WTC11 (cell line): Measurements from ENCODE around the gene LRRC66. TPM values are rescaled to one million over a fixed set of nuclear protein-coding genes. Genes with fewer than 3 reads are reported as not detected.

Experiments
- ATAC-seq: fragments of 200-7000 bp; cut with Tn5 transposase; 2 replicates; pipeline ENCODE4 v1.10.0; 2021; ENCODE audit warnings: mild to moderate bottlenecking, moderate library complexity
- CTCF ChIA-PET: fragments of 300-600 bp; sonication (Branson Sonifier 250); formaldehyde crosslinking; loops from one replicate; lab custom pipeline; 2021; ENCODE audit warnings: antibody characterized with exemption; lab: Charles Lee
- POLR2A ChIA-PET: fragments of 350-600 bp; sonication (Branson Sonifier 250); formaldehyde crosslinking; loops from one replicate; lab custom pipeline; 2021; ENCODE audit warnings: antibody characterized with exemption; lab: Charles Lee
- DNase-seq: peaks from one replicate; pipeline ENCODE4 v3.0.0; 2021; ENCODE audit warnings: low spot score
- H3K27ac Mint-ChIP-seq: 2 replicates; pipeline ENCODE4 v1.8.0; 2021; ENCODE audit warnings: mixed read lengths
- H3K27me3 Mint-ChIP-seq: 2 replicates; pipeline ENCODE4 v1.8.0; 2021; ENCODE audit warnings: low read depth, mild to moderate bottlenecking, moderate library complexity, mixed read lengths
- H3K36me3 Mint-ChIP-seq: 2 replicates; pipeline ENCODE4 v1.8.0; 2021; ENCODE audit warnings: mixed read lengths
- H3K4me1 Mint-ChIP-seq: 2 replicates; pipeline ENCODE4 v1.8.0; 2022; ENCODE audit warnings: mixed read lengths
- H3K4me3 Mint-ChIP-seq: 2 replicates; pipeline ENCODE4 v1.8.0; 2021; ENCODE audit warnings: mild to moderate bottlenecking, moderate library complexity, mixed read lengths
- H3K9me3 Mint-ChIP-seq: 2 replicates; pipeline ENCODE4 v1.8.0; 2021; ENCODE audit warnings: mixed read lengths
- CREM ChIP-seq: sonication (generic); formaldehyde crosslinking; IDR thresholded peaks from 2 replicates; pipeline ENCODE4 v1.8.1; 2022; ENCODE audit warnings: mild to moderate bottlenecking, missing genetic modification reagents, moderate library complexity
- GRHL2 ChIP-seq: fragments of 250-450 bp; sonication (Bioruptor Pico); IDR thresholded peaks from 2 replicates; pipeline ENCODE4 v1.8.0; 2022; ENCODE audit warnings: mild to moderate bottlenecking, moderate library complexity; ENCODE audit not compliant: insufficient replicate concordance, severe bottlenecking
- GTF2I ChIP-seq: fragments of 250-450 bp; sonication (Bioruptor Pico); conservative IDR thresholded peaks from 2 replicates; pipeline ENCODE4 v1.4.0; 2021; ENCODE audit warnings: mild to moderate bottlenecking
- total RNA-seq: library from RNA; stranded (reverse); gene quantifications from 3 replicates; pipeline ENCODE4 v1.2.3, GENCODE V29; 2021
- TF ChIP-seq, protein P1 (sequence below): sonication (generic); formaldehyde crosslinking; IDR thresholded peaks from 2 replicates; pipeline ENCODE4 v1.8.0; 2022; ENCODE audit warnings: mild to moderate bottlenecking, missing genetic modification reagents
- TF ChIP-seq, protein P2 (sequence below): sonication (generic); formaldehyde crosslinking; IDR thresholded peaks from 2 replicates; pipeline ENCODE4 v1.8.0; 2023; ENCODE audit warnings: missing genetic modification reagents
- TF ChIP-seq, protein P3 (sequence below): sonication (generic); formaldehyde crosslinking; IDR thresholded peaks from 2 replicates; pipeline ENCODE4 v1.8.1; 2023; ENCODE audit warnings: mild to moderate bottlenecking, missing genetic modification reagents, borderline replicate concordance
- TF ChIP-seq, protein P4 (sequence below): fragments of 250-450 bp; sonication (Bioruptor Pico); conservative IDR thresholded peaks from 2 replicates; pipeline ENCODE4 v1.9.0; 2021; ENCODE audit warnings: mild to moderate bottlenecking
- TF ChIP-seq, protein P5 (sequence below): fragments of 250-450 bp; sonication (Bioruptor Pico); IDR thresholded peaks from 2 replicates; pipeline ENCODE4 v1.9.0; 2021; ENCODE audit warnings: mild to moderate bottlenecking, borderline replicate concordance
- TF ChIP-seq, protein P6 (sequence below): sonication (generic); formaldehyde crosslinking; conservative IDR thresholded peaks from 2 replicates; pipeline ENCODE4 v1.8.1; 2022; ENCODE audit warnings: mild to moderate bottlenecking, missing genetic modification reagents

The LRRC66 gene
- total RNA-seq, 1 experiment from 2014 or later, result not detected

DNA sequence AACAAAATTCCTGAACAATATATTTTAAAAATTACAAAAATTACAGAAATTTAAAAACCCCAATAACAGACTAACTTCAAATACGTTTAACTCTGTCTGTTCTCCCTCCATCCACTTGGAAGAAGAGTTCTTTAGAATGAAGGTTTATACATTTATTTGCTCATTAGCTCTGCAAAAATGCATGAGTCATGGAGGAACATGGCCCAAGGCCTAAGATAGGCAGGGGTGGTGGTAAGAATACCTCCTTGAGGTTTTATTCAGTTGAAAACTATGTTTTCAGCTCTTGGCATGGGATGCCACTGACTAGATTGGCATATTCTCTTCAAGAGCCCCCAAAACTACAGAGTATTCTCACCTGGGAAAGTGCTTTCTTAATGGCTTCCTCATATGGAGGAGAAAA, 8.8 kb upstream of the LRRC66 start:
- ATAC-seq, result no peak
- Mint-ChIP-seq H3K27me3 (no peaks in the 10 kb centered on the region), H3K27ac (no peak overlapping the region), H3K4me3 (no peak overlapping the region), H3K9me3 (no peaks in the 10 kb centered on the region), H3K4me1 (no peaks in the 10 kb centered on the region), H3K36me3 (peaks cover 51% of the 10 kb centered on the region)
- DNase-seq, result no peak
- no peak for TF ChIP-seq CREM (CRISPR knock-in tag)
- TF ChIP-seq, protein P1, sequence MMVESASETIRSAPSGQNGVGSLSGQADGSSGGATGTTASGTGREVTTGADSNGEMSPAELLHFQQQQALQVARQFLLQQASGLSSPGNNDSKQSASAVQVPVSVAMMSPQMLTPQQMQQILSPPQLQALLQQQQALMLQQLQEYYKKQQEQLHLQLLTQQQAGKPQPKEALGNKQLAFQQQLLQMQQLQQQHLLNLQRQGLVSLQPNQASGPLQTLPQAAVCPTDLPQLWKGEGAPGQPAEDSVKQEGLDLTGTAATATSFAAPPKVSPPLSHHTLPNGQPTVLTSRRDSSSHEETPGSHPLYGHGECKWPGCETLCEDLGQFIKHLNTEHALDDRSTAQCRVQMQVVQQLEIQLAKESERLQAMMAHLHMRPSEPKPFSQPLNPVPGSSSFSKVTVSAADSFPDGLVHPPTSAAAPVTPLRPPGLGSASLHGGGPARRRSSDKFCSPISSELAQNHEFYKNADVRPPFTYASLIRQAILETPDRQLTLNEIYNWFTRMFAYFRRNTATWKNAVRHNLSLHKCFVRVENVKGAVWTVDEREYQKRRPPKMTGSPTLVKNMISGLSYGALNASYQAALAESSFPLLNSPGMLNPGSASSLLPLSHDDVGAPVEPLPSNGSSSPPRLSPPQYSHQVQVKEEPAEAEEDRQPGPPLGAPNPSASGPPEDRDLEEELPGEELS (CRISPR knock-in tag), result no peak
- TF ChIP-seq, all 79 proteins: peak for 0
- ChIA-PET POLR2A (no interaction called here), CTCF (interaction anchor here (1.2 kb wide), 1 partner anchor 9 kb away, joined by 3 read pairs; the partner anchor contains the start of gene SGCB)

DNA sequence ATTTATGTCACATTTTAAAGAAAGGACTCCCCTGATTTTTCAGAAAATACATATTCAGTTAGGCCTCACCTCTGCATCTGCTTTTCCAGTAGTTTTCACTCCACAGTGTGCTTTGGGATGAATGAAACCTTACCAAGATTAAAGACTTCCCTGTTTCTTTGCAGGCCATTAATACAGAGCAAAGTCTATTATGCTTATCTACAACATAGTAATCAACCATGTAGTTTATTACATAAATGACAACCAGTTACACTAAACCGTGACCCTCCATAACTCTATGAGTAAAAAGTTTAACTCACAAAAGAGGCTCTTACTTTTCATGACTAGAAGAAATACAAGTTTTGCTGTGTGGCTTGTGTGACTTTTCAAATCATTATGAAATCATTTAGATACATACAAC, 2.3 kb downstream of the LRRC66 start:
- H3K9me3 Mint-ChIP-seq, result no peaks in the 10 kb centered on the region
- H3K27me3 Mint-ChIP-seq, result no peaks in the 10 kb centered on the region
- DNase-seq, result no peak
- ATAC-seq, result no peak
- no peak overlapping the region for H3K27ac Mint-ChIP-seq
- H3K4me1 Mint-ChIP-seq, result peaks cover 7% of the 10 kb centered on the region; the same call in 1 of the 2 replicates
- TF ChIP-seq, protein P2, sequence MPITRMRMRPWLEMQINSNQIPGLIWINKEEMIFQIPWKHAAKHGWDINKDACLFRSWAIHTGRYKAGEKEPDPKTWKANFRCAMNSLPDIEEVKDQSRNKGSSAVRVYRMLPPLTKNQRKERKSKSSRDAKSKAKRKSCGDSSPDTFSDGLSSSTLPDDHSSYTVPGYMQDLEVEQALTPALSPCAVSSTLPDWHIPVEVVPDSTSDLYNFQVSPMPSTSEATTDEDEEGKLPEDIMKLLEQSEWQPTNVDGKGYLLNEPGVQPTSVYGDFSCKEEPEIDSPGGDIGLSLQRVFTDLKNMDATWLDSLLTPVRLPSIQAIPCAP (CRISPR knock-in tag), result no peak
- TF ChIP-seq, protein P3, sequence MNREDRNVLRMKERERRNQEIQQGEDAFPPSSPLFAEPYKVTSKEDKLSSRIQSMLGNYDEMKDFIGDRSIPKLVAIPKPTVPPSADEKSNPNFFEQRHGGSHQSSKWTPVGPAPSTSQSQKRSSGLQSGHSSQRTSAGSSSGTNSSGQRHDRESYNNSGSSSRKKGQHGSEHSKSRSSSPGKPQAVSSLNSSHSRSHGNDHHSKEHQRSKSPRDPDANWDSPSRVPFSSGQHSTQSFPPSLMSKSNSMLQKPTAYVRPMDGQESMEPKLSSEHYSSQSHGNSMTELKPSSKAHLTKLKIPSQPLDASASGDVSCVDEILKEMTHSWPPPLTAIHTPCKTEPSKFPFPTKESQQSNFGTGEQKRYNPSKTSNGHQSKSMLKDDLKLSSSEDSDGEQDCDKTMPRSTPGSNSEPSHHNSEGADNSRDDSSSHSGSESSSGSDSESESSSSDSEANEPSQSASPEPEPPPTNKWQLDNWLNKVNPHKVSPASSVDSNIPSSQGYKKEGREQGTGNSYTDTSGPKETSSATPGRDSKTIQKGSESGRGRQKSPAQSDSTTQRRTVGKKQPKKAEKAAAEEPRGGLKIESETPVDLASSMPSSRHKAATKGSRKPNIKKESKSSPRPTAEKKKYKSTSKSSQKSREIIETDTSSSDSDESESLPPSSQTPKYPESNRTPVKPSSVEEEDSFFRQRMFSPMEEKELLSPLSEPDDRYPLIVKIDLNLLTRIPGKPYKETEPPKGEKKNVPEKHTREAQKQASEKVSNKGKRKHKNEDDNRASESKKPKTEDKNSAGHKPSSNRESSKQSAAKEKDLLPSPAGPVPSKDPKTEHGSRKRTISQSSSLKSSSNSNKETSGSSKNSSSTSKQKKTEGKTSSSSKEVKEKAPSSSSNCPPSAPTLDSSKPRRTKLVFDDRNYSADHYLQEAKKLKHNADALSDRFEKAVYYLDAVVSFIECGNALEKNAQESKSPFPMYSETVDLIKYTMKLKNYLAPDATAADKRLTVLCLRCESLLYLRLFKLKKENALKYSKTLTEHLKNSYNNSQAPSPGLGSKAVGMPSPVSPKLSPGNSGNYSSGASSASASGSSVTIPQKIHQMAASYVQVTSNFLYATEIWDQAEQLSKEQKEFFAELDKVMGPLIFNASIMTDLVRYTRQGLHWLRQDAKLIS (CRISPR knock-in tag), result no peak
- no peak for TF ChIP-seq GRHL2
- TF ChIP-seq, protein P4, sequence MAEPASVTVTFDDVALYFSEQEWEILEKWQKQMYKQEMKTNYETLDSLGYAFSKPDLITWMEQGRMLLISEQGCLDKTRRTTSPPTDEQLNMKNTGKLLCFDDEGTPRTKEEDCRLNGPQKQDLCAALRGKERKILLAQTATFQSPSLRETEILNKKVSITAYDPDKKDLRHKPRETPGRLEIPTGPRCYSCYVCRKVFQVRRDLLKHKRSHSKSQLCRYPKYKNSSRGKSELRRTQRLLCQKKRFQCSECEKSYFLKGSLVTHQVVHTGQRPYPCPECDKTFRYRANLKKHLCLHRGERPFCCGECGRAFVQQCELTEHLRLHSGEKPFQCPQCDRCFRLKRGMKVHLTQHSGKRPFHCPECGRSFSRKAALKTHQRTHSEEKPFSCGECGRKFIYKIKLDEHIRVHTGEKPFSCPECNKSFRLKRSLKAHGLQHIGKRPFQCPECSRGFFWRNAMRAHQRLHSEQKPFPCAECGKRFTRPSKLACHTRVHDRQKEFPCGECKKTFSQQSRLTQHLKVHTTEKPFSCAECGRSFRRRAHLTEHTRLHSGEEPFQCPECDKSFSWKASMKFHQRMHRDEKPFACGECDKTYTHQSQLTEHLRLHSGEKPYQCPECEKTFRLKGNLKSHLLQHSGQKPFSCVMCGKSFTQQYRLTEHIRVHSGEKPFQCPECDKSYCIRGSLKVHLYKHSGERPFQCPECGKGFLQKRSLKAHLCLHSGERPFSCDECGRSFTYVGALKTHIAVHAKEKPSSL (CRISPR knock-in tag), result no peak
- ChIA-PET CTCF (no interaction called here), POLR2A (no interaction called here)
- no peak overlapping the region for H3K4me3 Mint-ChIP-seq
- no peaks in the 10 kb centered on the region; the same call in 1 of the 2 replicates for H3K36me3 Mint-ChIP-seq

DNA sequence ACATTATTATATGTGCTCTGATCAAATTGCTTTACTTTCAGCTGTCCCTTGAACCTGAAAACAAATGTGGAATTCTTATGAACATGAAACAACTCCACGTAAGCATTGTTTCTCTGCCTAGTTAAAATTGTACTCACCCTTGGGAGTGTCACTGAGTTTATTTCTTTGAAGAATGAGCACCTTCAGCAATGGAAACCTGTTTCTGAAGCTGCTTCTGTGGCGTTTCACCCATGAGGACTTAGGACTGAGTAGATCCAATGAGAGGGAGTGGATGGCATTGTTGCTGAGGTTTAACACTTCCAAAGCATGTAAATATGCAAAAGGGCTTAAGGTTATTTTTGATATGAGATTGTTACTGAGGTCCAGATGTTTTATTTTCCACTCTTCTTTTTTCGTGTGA, 3.2 kb downstream of the LRRC66 start:
- POLR2A ChIA-PET, result no interaction called here
- DNase-seq, result no peak
- H3K4me3 Mint-ChIP-seq, result no peak overlapping the region
- H3K4me1 Mint-ChIP-seq, result peaks cover 7% of the 10 kb centered on the region; the same call in 1 of the 2 replicates
- no peak for ATAC-seq
- CTCF ChIA-PET, result interaction anchor here (1.0 kb wide), 1 partner anchor 174 kb away, joined by 3 read pairs; the partner anchor contains the start of gene DCUN1D4
- H3K27me3 Mint-ChIP-seq, result no peaks in the 10 kb centered on the region
- TF ChIP-seq GTF2I (CRISPR knock-in tag), result no peak
- TF ChIP-seq, protein P5, sequence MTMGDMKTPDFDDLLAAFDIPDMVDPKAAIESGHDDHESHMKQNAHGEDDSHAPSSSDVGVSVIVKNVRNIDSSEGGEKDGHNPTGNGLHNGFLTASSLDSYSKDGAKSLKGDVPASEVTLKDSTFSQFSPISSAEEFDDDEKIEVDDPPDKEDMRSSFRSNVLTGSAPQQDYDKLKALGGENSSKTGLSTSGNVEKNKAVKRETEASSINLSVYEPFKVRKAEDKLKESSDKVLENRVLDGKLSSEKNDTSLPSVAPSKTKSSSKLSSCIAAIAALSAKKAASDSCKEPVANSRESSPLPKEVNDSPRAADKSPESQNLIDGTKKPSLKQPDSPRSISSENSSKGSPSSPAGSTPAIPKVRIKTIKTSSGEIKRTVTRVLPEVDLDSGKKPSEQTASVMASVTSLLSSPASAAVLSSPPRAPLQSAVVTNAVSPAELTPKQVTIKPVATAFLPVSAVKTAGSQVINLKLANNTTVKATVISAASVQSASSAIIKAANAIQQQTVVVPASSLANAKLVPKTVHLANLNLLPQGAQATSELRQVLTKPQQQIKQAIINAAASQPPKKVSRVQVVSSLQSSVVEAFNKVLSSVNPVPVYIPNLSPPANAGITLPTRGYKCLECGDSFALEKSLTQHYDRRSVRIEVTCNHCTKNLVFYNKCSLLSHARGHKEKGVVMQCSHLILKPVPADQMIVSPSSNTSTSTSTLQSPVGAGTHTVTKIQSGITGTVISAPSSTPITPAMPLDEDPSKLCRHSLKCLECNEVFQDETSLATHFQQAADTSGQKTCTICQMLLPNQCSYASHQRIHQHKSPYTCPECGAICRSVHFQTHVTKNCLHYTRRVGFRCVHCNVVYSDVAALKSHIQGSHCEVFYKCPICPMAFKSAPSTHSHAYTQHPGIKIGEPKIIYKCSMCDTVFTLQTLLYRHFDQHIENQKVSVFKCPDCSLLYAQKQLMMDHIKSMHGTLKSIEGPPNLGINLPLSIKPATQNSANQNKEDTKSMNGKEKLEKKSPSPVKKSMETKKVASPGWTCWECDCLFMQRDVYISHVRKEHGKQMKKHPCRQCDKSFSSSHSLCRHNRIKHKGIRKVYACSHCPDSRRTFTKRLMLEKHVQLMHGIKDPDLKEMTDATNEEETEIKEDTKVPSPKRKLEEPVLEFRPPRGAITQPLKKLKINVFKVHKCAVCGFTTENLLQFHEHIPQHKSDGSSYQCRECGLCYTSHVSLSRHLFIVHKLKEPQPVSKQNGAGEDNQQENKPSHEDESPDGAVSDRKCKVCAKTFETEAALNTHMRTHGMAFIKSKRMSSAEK (CRISPR knock-in tag), result no peak
- TF ChIP-seq, protein P6, sequence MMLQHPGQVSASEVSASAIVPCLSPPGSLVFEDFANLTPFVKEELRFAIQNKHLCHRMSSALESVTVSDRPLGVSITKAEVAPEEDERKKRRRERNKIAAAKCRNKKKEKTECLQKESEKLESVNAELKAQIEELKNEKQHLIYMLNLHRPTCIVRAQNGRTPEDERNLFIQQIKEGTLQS, result no peak
- no peaks in the 10 kb centered on the region for H3K9me3 Mint-ChIP-seq
- no peaks in the 10 kb centered on the region for H3K36me3 Mint-ChIP-seq
- no peak overlapping the region for H3K27ac Mint-ChIP-seq
